Activated CD8-positive, alpha-beta T cell treated with anti-CD3 and anti-CD28 coated beads for 36 hours (primary cell): ENCODE data around the gene SLC37A3. TPM values are rescaled to one million over a fixed set of nuclear protein-coding genes. Genes with fewer than 3 reads are reported as not detected.
A peak's percentile ranks its signal among the peaks of the same experiment; 100 is the strongest.

ENCODE experiments used
- ATAC-seq: fragments of 200-7000 bp; cut with Tn5 transposase; one replicate; pipeline ENCODE4 v1.10.0; 2021; ENCODE audit warnings: mild to moderate bottlenecking, moderate library complexity
- CTCF ChIA-PET: fragments of 350-600 bp; sonication (Branson Sonifier 250); formaldehyde crosslinking; loops from one replicate; lab custom pipeline; 2021; ENCODE audit warnings: antibody characterized with exemption; lab: Charles Lee
- POLR2A ChIA-PET: fragments of 350-600 bp; sonication (Branson Sonifier 250); formaldehyde crosslinking; loops from one replicate; lab custom pipeline; 2021; ENCODE audit warnings: antibody characterized with exemption; lab: Charles Lee
- DNase-seq: peaks from one replicate; pipeline ENCODE4 v3.0.0-alpha.2; 2020
- H3K27ac Mint-ChIP-seq: one replicate; pipeline ENCODE4 v1.8.0; 2021; ENCODE audit warnings: mild to moderate bottlenecking, mixed read lengths
- H3K27me3 Mint-ChIP-seq: one replicate; pipeline ENCODE4 v1.8.0; 2021; ENCODE audit warnings: mixed read lengths
- H3K36me3 Mint-ChIP-seq: one replicate; pipeline ENCODE4 v1.8.0; 2021; ENCODE audit warnings: low read depth, mixed read lengths
- H3K4me1 Mint-ChIP-seq: one replicate; pipeline ENCODE4 v1.8.0; 2021; ENCODE audit warnings: low read depth, mixed read lengths
- H3K4me3 Mint-ChIP-seq: one replicate; pipeline ENCODE4 v1.8.0; 2021; ENCODE audit warnings: mild to moderate bottlenecking, moderate library complexity, mixed read lengths
- H3K9me3 Mint-ChIP-seq: one replicate; pipeline ENCODE4 v1.8.0; 2021; ENCODE audit warnings: mixed read lengths
- intact Hi-C: fragments of 100-400 bp; cut with micrococcal nuclease; formaldehyde crosslinking; loops from one replicate; pipeline ENCODE4 v1.10.0; 2022
- total RNA-seq, 2 experiments: library from RNA; stranded (reverse); gene quantifications; one replicate each; pipeline ENCODE4 v1.2.3, GENCODE V29; 2021
- TF ChIP-seq, protein P1 (sequence below): fragments of 200-600 bp; IDR thresholded peaks from one replicate; pipeline ENCODE4 v1.8.0; 2022; ENCODE audit warnings: antibody characterized with exemption, mild to moderate bottlenecking

Gene SLC37A3, protein sequence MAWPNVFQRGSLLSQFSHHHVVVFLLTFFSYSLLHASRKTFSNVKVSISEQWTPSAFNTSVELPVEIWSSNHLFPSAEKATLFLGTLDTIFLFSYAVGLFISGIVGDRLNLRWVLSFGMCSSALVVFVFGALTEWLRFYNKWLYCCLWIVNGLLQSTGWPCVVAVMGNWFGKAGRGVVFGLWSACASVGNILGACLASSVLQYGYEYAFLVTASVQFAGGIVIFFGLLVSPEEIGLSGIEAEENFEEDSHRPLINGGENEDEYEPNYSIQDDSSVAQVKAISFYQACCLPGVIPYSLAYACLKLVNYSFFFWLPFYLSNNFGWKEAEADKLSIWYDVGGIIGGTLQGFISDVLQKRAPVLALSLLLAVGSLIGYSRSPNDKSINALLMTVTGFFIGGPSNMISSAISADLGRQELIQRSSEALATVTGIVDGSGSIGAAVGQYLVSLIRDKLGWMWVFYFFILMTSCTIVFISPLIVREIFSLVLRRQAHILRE
- 10 to 100 TPM; 30.7 to 33.6 TPM for total RNA-seq

DNA sequence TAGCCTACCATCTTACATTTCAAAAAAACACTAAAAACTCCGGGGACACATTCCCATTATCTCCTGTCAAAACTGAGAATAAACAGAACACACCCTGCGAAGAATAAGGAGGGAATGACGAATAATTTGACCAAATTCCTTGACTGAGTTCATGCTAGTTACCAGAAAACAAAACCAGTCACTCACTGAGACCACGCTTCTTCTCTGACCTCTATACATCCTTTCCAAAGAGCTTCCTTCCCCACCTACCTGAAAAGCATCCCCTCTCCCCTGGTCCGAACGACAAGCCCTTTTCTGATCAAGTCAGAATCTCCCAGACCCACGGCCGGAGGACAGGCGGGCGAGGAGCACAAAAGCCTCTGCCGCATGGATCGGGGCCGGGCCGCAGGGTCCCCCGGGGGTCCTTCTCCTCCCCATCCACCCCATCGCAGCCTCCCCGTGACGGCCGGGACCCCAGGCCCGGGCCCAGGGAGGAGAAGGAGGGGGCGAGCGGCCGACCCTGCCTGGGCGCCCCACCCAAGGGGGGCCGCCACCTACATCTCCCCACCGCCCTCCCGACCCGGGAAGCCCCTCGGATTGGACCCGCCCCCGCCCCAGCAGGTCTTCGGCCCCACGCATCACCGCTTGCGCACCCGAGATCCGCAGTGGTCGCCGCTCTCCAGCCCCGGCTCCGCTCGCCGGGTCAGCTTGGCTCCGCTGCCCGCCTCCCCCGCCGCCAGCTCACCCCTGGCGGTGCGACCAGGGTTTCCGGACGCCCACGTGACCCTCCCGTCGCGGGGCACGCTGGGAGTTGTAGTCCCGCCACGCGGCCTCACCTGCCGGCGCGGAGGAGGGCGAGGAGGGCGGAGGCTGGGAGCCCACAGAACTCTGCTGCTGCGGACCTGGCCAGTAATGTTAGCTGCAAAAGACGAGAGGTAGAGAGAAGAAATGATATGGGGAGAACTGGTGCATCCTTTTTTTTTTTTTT is at the start of gene SLC37A3:
Gene SLC37A3 (minus strand): TSS at position 747 of the 967 bp plus-strand sequence. CDS start 16,004 bp downstream, outside the sequence.
- DNase-seq = peak; percentile 90
- peak within 1 kb of the TSS; percentile 88 for H3K4me3 Mint-ChIP-seq
- H3K27me3 Mint-ChIP-seq = no peaks in the 10 kb centered on the region
- H3K4me1 Mint-ChIP-seq = peaks cover 24% of the 10 kb centered on the region
- intact Hi-C loops = no loop called here
- H3K27ac Mint-ChIP-seq = peak within 1 kb of the TSS; percentile 91
- no peaks in the 10 kb centered on the region for H3K36me3 Mint-ChIP-seq
- no peaks in the 10 kb centered on the region for H3K9me3 Mint-ChIP-seq
- CTCF ChIA-PET = interaction anchor here (1.0 to 1.7 kb wide), 2 partner anchors 22 to 78 kb away, joined by 3 to 7 read pairs; no protein-coding TSS in a partner anchor
- TF ChIP-seq, protein P1, sequence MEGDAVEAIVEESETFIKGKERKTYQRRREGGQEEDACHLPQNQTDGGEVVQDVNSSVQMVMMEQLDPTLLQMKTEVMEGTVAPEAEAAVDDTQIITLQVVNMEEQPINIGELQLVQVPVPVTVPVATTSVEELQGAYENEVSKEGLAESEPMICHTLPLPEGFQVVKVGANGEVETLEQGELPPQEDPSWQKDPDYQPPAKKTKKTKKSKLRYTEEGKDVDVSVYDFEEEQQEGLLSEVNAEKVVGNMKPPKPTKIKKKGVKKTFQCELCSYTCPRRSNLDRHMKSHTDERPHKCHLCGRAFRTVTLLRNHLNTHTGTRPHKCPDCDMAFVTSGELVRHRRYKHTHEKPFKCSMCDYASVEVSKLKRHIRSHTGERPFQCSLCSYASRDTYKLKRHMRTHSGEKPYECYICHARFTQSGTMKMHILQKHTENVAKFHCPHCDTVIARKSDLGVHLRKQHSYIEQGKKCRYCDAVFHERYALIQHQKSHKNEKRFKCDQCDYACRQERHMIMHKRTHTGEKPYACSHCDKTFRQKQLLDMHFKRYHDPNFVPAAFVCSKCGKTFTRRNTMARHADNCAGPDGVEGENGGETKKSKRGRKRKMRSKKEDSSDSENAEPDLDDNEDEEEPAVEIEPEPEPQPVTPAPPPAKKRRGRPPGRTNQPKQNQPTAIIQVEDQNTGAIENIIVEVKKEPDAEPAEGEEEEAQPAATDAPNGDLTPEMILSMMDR = no peak
- POLR2A ChIA-PET = interaction anchor here (0.6 to 2.7 kb wide), 11 partner anchors 9 to 80 kb away, joined by 3 to 12 read pairs (median 4); no protein-coding TSS in a partner anchor
- ATAC-seq = peak; percentile 89

- ChIA-PET CTCF (no interaction called here), POLR2A (no interaction called here)
- Mint-ChIP-seq H3K4me3 (no peak overlapping the region), H3K9me3 (no peaks in the 10 kb centered on the region), H3K27me3 (no peaks in the 10 kb centered on the region), H3K27ac (no peak overlapping the region), H3K36me3 (no peaks in the 10 kb centered on the region), H3K4me1 (peaks cover 11% of the 10 kb centered on the region)
- intact Hi-C loops = no loop called here
- ATAC-seq (no peak), DNase-seq (no peak)
- TF ChIP-seq, protein P1 = no peak
These were observed 49.5 kb upstream of the SLC37A3 start for GRCh38 chr7:140447841-140448240.

GRCh38 chr7:140446467-140446866 is 48.1 kb upstream of the SLC37A3 start:
- intact Hi-C loops = no loop called here
- ATAC-seq = no peak
- H3K27ac Mint-ChIP-seq = no peak overlapping the region
- DNase-seq = no peak
- ChIA-PET POLR2A (interaction anchor here (1.3 kb wide), 1 partner anchor 9 kb away, joined by 5 read pairs; no protein-coding TSS in a partner anchor), CTCF (no interaction called here)
- TF ChIP-seq, protein P1 = no peak
- H3K4me1 Mint-ChIP-seq = peaks cover 8% of the 10 kb centered on the region
- no peaks in the 10 kb centered on the region for H3K9me3 Mint-ChIP-seq
- H3K36me3 Mint-ChIP-seq = no peaks in the 10 kb centered on the region
- no peaks in the 10 kb centered on the region for H3K27me3 Mint-ChIP-seq
- no peak overlapping the region for H3K4me3 Mint-ChIP-seq

DNA sequence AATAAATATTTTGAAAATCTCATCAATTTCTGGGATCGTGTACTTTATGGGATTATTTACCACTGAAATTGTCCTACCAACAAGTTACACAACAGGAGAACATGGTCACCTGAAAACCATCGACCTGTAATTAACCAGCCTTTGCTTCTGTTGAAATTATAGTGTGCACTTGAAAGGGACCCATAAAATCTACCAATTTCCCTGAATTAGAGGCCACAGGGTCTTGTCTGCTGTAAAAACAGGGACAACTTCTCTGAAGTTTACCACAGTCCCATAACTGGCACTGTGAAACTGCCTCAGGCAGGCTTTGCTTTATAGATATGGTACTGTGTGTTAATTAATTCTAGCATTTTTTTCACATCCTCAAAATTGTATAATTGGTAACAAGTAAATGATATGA is 43.2 kb upstream of the SLC37A3 start:
- Mint-ChIP-seq H3K36me3 (peaks cover 1% of the 10 kb centered on the region), H3K4me1 (peaks cover 9% of the 10 kb centered on the region), H3K27me3 (no peaks in the 10 kb centered on the region), H3K4me3 (no peak overlapping the region), H3K9me3 (no peaks in the 10 kb centered on the region), H3K27ac (no peak overlapping the region)
- no peak for DNase-seq
- ChIA-PET CTCF (no interaction called here), POLR2A (no interaction called here)
- TF ChIP-seq, protein P1 = no peak
- no peak for ATAC-seq
- intact Hi-C loops = no loop called here
